GM12878 (cell line): ENCODE data around the gene UBE2D4. TPM values are rescaled to one million over a fixed set of nuclear protein-coding genes. Genes with fewer than 3 reads are reported as not detected.
A peak's percentile ranks its signal among the peaks of the same experiment; 100 is the strongest.

Experiments used
- ATAC-seq: fragments of 200-7000 bp; cut with Tn5 transposase; 3 replicates; pipeline ENCODE4 v1.9.1; 2020; ENCODE audit warnings: mild to moderate bottlenecking, moderate library complexity
- BruUV-seq: library from RNA; stranded (reverse); fragments of 400-500 nt; replicated peaks from 2 replicates; lab custom pipeline; 2021; lab: Mats Ljungman, UMichigan
- CTCF ChIA-PET: fragments of 300-600 bp; sonication (Branson Sonifier 250); formaldehyde crosslinking; extraction: SDS; loops from one replicate; lab custom pipeline; 2021; ENCODE audit warnings: inconsistent platforms; lab: Yijun Ruan, JAX
- POLR2A ChIA-PET: fragments of 350-600 bp; formaldehyde crosslinking; extraction: SDS; loops from one replicate; lab custom pipeline; 2021; ENCODE audit warnings: inconsistent platforms; lab: Charles Lee
- RAD21 ChIA-PET: fragments of 300-600 bp; sonication (Branson Sonifier 250); formaldehyde crosslinking; loops from one replicate; lab custom pipeline; 2023; ENCODE audit warnings: antibody characterized with exemption; ENCODE audit not compliant: unreplicated experiment; lab: Charles Lee
- SMC1A ChIA-PET: fragments of 300-600 bp; sonication (Branson Sonifier 250); formaldehyde crosslinking; loops from one replicate; lab custom pipeline; 2023; ENCODE audit not compliant: unreplicated experiment, uncharacterized antibody; lab: Charles Lee
- DNase-seq: peaks from one replicate; pipeline ENCODE4 v3.0.0-alpha.2; 2011; ENCODE audit warnings: low read depth, low spot score
- FAIRE-seq: peaks from 3 replicates; lab custom pipeline; 2011; peaks lifted over from hg19 to GRCh38; lab: Jason Lieb, UNC
- H2AFZ ChIP-seq: 2 replicates; pipeline ENCODE4 v1.6.0; 2011; ENCODE audit warnings: low read depth, low read length, control low read depth; ENCODE audit not compliant: control insufficient read depth
- H3K27ac ChIP-seq: 2 replicates; pipeline ENCODE4 v1.5.1; 2011; ENCODE audit warnings: control low read depth; ENCODE audit not compliant: control insufficient read depth, insufficient read depth
- H3K27me3 ChIP-seq, 2 experiments: replicated peaks in 1 of 2; 2 replicates each; pipeline versions ENCODE4 v1.6.0 to v1.6.1; 2011; ENCODE audit warnings: low read length in 1 of 2; ENCODE audit not compliant: control insufficient read depth in 2 of 2, insufficient read depth in 2 of 2
- H3K36me3 ChIP-seq, 2 experiments: 2 replicates each; pipeline ENCODE4 v1.5.1; 2011; ENCODE audit warnings: low read length in 1 of 2; ENCODE audit not compliant: control insufficient read depth in 2 of 2, insufficient read depth in 2 of 2
- H3K4me1 ChIP-seq: 2 replicates; pipeline ENCODE4 v1.6.1; 2011; ENCODE audit warnings: mild to moderate bottlenecking, low read length, moderate library complexity, mixed read lengths; ENCODE audit not compliant: control insufficient read depth, insufficient read depth
- H3K4me2 ChIP-seq: 2 replicates; pipeline ENCODE4 v1.6.0; 2011; ENCODE audit warnings: control low read depth; ENCODE audit not compliant: control insufficient read depth, insufficient read depth
- H3K4me3 ChIP-seq: fragments of 200-600 bp; sonication (generic); 2 replicates; pipeline ENCODE4 v1.5.1; 2016
- H3K79me2 ChIP-seq: 2 replicates; pipeline ENCODE4 v1.6.0; 2011; ENCODE audit warnings: low read length; ENCODE audit not compliant: control insufficient read depth, insufficient read depth
- H3K9ac ChIP-seq: 2 replicates; pipeline ENCODE4 v1.8.0; 2011; ENCODE audit warnings: low read length, control low read depth, mixed read lengths; ENCODE audit not compliant: control insufficient read depth, insufficient read depth
- H3K9me3 ChIP-seq: replicated peaks from 3 replicates; pipeline ENCODE4 v1.5.1; 2011; ENCODE audit warnings: mild to moderate bottlenecking, low read length; ENCODE audit not compliant: control insufficient read depth, insufficient read depth
- H4K20me1 ChIP-seq: 2 replicates; pipeline ENCODE4 v1.6.0; 2011; ENCODE audit not compliant: control insufficient read depth, insufficient read depth
- HDGF ChIP-seq: fragments of 450-650 bp; IDR thresholded peaks from 2 replicates; pipeline ENCODE4 v1.6.1; 2016; ENCODE audit warnings: antibody characterized with exemption
- MTA2 ChIP-seq: fragments of 450-650 bp; IDR thresholded peaks from 2 replicates; pipeline ENCODE4 v1.6.1; 2016; ENCODE audit warnings: low read depth, mild to moderate bottlenecking, moderate library complexity
- PKNOX1 ChIP-seq: fragments of 450-650 bp; IDR thresholded peaks from 2 replicates; pipeline ENCODE4 v1.6.1; 2016; ENCODE audit warnings: mild to moderate bottlenecking
- RAD21 ChIP-seq: IDR thresholded peaks from 2 replicates; pipeline ENCODE4 v1.6.1; 2011; ENCODE audit warnings: mild to moderate bottlenecking, low read depth, low read length, moderate library complexity; ENCODE audit not compliant: insufficient read depth
- SMC3 ChIP-seq: IDR thresholded peaks from 2 replicates; pipeline ENCODE4 v1.6.1; 2011; ENCODE audit warnings: low read length, improper control_type of control experiment, borderline replicate concordance
- SREBF2 ChIP-seq: IDR thresholded peaks from 2 replicates; pipeline ENCODE4 v1.6.1; 2012; ENCODE audit warnings: mild to moderate bottlenecking, low read length
- TCF7 ChIP-seq: IDR thresholded peaks from 2 replicates; pipeline ENCODE4 v1.6.1; 2014; ENCODE audit warnings: antibody characterized with exemption, borderline replicate concordance
- ZNF622 ChIP-seq: fragments of 450-650 bp; IDR thresholded peaks from 2 replicates; pipeline ENCODE4 v1.6.1; 2017; ENCODE audit warnings: mild to moderate bottlenecking, inconsistent platforms
- WGBS: methylation state at CpG from one replicate; pipeline ENCODE4 v1.1.6; 2016; ENCODE audit warnings: low lambda C conversion rate; ENCODE audit not compliant: insufficient replicate concordance, insufficient coverage; ENCODE audit errors: missing lambda C conversion rate; 5-methylcytosine and 5-hydroxymethylcytosine counted together
- in situ Hi-C: fragments of 300-500 bp; cut with MboI; formaldehyde crosslinking; loops from 9 replicates; pipeline ENCODE4 v1.14.3; 2018; ENCODE audit warnings: mixed read lengths
- intact Hi-C: fragments of 100-400 bp; cut with micrococcal nuclease; formaldehyde crosslinking; loops from one replicate; pipeline ENCODE4 v1.14.2; 2022; ENCODE audit not compliant: unreplicated experiment
- polyA plus RNA-seq, 11 experiments: library from polyadenylated mRNA; depleted of rRNA in 4 of 11; unstranded in 6 of 11; stranded (reverse) in 5 of 11; fragments of >200 nt; fragmentation: Nextera tagmentation in 4 of 11; fragmentation: Illumina TruSeq in 1 of 11; extraction: Ambion mirVana in 4 of 11; extraction: Trizol in 1 of 11; gene quantifications; 1 replicate in 1 of 11; 2 replicates in 10 of 11; pipeline versions ENCODE4 v1.2.1 to v1.2.3, GENCODE V29; 2011 to 2016; ENCODE audit warnings: inconsistent platforms in 2 of 11, missing spikeins in 2 of 11, low read depth in 1 of 11
- total RNA-seq, 4 experiments: library from RNA; depleted of rRNA in 3 of 4; stranded (reverse); fragments of >200 nt in 3 of 4; fragmentation: Illumina TruSeq in 1 of 4; extraction: Trizol in 1 of 4; gene quantifications; 2 replicates each; pipeline versions ENCODE4 v1.2.1 to v1.2.3, GENCODE V29; 2013 to 2021
- TF ChIP-seq, protein P1 (sequence below): fragments of 450-650 bp; conservative IDR thresholded peaks from 2 replicates; pipeline ENCODE4 v1.6.1; 2017; ENCODE audit warnings: mild to moderate bottlenecking, moderate library complexity
- TF ChIP-seq, protein P2 (sequence below), 3 experiments: IDR thresholded peaks in 2 of 3; conservative IDR thresholded peaks in 1 of 3; 2 replicates each; pipeline ENCODE4 v1.5.1; 2011; ENCODE audit warnings: low read depth in 3 of 3, low read length in 3 of 3, mild to moderate bottlenecking in 3 of 3, control low read depth in 2 of 3, moderate library complexity in 2 of 3, inconsistent platforms in 1 of 3, mixed read lengths in 1 of 3; ENCODE audit not compliant: control insufficient read depth in 2 of 3, insufficient read depth in 1 of 3; ENCODE audit errors: extremely low read depth in 1 of 3
- TF ChIP-seq, protein P3 (sequence below): fragments of 450-650 bp; formaldehyde crosslinking; IDR thresholded peaks from 2 replicates; pipeline ENCODE4 v1.4.0; 2020; ENCODE audit warnings: mild to moderate bottlenecking, moderate library complexity

The UBE2D4 gene
- total and polyA plus RNA-seq, 10 of the 15 experiments (the other 5 are each of a cell fraction or from before 2014, with no cell fraction given) = 3.5 to 16.6 (median 10.3) TPM

GRCh38 chr7:43954524-43955228, 28.4 kb downstream of the UBE2D4 start:
- peak; percentile 86 for FAIRE-seq
- in situ Hi-C loops = no loop called here
- DNase-seq = peak; percentile 7
- no peaks in the 10 kb centered on the region for H3K4me1 ChIP-seq
- POLR2A ChIA-PET = no interaction called here
- BruUV-seq = no TSS peak
- TF ChIP-seq ZNF622 (no peak), SREBF2 (no peak), TCF7 (no peak), MTA2 (no peak), HDGF (no peak), PKNOX1 (0 out of 2 replicates have a peak, but pooled peaks have one; percentile 17), SMC3 (peak; percentile 41; the same call in 1 of the 2 replicates), RAD21 (peak; percentile 67)
- TF ChIP-seq, protein P1, sequence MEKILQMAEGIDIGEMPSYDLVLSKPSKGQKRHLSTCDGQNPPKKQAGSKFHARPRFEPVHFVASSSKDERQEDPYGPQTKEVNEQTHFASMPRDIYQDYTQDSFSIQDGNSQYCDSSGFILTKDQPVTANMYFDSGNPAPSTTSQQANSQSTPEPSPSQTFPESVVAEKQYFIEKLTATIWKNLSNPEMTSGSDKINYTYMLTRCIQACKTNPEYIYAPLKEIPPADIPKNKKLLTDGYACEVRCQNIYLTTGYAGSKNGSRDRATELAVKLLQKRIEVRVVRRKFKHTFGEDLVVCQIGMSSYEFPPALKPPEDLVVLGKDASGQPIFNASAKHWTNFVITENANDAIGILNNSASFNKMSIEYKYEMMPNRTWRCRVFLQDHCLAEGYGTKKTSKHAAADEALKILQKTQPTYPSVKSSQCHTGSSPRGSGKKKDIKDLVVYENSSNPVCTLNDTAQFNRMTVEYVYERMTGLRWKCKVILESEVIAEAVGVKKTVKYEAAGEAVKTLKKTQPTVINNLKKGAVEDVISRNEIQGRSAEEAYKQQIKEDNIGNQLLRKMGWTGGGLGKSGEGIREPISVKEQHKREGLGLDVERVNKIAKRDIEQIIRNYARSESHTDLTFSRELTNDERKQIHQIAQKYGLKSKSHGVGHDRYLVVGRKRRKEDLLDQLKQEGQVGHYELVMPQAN = no peak
- TF ChIP-seq, protein P2, sequence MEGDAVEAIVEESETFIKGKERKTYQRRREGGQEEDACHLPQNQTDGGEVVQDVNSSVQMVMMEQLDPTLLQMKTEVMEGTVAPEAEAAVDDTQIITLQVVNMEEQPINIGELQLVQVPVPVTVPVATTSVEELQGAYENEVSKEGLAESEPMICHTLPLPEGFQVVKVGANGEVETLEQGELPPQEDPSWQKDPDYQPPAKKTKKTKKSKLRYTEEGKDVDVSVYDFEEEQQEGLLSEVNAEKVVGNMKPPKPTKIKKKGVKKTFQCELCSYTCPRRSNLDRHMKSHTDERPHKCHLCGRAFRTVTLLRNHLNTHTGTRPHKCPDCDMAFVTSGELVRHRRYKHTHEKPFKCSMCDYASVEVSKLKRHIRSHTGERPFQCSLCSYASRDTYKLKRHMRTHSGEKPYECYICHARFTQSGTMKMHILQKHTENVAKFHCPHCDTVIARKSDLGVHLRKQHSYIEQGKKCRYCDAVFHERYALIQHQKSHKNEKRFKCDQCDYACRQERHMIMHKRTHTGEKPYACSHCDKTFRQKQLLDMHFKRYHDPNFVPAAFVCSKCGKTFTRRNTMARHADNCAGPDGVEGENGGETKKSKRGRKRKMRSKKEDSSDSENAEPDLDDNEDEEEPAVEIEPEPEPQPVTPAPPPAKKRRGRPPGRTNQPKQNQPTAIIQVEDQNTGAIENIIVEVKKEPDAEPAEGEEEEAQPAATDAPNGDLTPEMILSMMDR (IDR thresholded peaks at IDR 0.05 in 2 of 3, conservative IDR thresholded peaks at IDR 0.05 in 1 of 3; ENCODE audit: control insufficient read depth in 2 of 3, extremely low read depth in 1 of 3, insufficient read depth in 1 of 3, low read depth in 3 of 3, low read length in 3 of 3) = peak; percentile 58 to 72 (median 58); a peak in 5 of 6 replicates
- TF ChIP-seq, protein P3, sequence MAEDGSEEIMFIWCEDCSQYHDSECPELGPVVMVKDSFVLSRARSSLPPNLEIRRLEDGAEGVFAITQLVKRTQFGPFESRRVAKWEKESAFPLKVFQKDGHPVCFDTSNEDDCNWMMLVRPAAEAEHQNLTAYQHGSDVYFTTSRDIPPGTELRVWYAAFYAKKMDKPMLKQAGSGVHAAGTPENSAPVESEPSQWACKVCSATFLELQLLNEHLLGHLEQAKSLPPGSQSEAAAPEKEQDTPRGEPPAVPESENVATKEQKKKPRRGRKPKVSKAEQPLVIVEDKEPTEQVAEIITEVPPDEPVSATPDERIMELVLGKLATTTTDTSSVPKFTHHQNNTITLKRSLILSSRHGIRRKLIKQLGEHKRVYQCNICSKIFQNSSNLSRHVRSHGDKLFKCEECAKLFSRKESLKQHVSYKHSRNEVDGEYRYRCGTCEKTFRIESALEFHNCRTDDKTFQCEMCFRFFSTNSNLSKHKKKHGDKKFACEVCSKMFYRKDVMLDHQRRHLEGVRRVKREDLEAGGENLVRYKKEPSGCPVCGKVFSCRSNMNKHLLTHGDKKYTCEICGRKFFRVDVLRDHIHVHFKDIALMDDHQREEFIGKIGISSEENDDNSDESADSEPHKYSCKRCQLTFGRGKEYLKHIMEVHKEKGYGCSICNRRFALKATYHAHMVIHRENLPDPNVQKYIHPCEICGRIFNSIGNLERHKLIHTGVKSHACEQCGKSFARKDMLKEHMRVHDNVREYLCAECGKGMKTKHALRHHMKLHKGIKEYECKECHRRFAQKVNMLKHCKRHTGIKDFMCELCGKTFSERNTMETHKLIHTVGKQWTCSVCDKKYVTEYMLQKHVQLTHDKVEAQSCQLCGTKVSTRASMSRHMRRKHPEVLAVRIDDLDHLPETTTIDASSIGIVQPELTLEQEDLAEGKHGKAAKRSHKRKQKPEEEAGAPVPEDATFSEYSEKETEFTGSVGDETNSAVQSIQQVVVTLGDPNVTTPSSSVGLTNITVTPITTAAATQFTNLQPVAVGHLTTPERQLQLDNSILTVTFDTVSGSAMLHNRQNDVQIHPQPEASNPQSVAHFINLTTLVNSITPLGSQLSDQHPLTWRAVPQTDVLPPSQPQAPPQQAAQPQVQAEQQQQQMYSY (CRISPR knock-in tag) = no peak
- TF ChIP-seq, all 136 proteins: peak for 4
- intact Hi-C loops = no loop called here
- Histone ChIP-seq H3K4me2 (no peak overlapping the region), H3K9me3 (no peaks in the 10 kb centered on the region), H3K36me3 (peaks cover 0 to 14% of the 10 kb centered on the region in 2 experiments; a peak in 1 of 4 replicates), H3K4me3 (no peak overlapping the region), H2AFZ (no peak overlapping the region), H3K27me3 (no peaks in the 10 kb centered on the region), H4K20me1 (no peaks in the 10 kb centered on the region), H3K9ac (no peak overlapping the region), H3K27ac (no peak overlapping the region), H3K79me2 (no peaks in the 10 kb centered on the region)
- peak; percentile 97 for ATAC-seq
- RAD21 ChIA-PET = interaction anchor here (1.3 to 1.4 kb wide), 2 partner anchors 85 to 372 kb away, joined by 3 read pairs; partner anchors contain the start of genes MRPS24 and STK17A
- CTCF ChIA-PET = interaction anchor here (0.7 to 1.9 kb wide), 4 partner anchors 10 to 115 kb away, joined by 3 to 9 read pairs (median 3); no protein-coding TSS in a partner anchor
- SMC1A ChIA-PET = no interaction called here
- WGBS = 65% methylated on average over 3 of the region's 3 CpGs
